Measurements from ENCODE around the gene MRM2.

DNA sequence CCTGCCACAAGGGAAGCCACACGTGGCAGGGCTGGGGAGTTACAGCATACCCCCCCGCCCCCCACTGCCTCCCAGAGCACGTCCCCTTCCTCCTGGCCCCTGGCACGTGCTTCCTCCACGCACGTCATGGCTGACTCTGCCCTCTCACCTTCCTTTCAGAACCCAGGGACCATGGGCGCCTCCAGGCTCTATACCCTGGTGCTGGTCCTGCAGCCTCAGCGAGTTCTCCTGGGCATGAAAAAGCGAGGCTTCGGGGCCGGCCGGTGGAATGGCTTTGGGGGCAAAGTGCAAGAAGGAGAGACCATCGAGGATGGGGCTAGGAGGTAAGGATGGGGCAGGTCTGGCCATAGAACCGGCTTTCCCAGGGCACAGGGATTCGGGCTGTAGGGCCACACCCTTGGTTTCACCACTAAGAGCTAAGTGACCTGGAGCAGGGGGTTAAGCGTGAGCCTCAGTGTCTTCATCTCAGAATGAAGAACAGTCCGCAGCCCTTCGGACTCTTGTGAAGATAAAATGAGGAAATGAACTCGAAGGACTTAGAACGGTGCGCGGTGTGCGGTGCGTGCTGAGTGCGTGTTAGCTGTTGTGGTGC lies 2.5 kb upstream of the MRM2 start:
- TF ChIP-seq, protein P1, sequence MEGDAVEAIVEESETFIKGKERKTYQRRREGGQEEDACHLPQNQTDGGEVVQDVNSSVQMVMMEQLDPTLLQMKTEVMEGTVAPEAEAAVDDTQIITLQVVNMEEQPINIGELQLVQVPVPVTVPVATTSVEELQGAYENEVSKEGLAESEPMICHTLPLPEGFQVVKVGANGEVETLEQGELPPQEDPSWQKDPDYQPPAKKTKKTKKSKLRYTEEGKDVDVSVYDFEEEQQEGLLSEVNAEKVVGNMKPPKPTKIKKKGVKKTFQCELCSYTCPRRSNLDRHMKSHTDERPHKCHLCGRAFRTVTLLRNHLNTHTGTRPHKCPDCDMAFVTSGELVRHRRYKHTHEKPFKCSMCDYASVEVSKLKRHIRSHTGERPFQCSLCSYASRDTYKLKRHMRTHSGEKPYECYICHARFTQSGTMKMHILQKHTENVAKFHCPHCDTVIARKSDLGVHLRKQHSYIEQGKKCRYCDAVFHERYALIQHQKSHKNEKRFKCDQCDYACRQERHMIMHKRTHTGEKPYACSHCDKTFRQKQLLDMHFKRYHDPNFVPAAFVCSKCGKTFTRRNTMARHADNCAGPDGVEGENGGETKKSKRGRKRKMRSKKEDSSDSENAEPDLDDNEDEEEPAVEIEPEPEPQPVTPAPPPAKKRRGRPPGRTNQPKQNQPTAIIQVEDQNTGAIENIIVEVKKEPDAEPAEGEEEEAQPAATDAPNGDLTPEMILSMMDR (IDR thresholded peaks at IDR 0.05): no peak
- TF ChIP-seq, protein P2, sequence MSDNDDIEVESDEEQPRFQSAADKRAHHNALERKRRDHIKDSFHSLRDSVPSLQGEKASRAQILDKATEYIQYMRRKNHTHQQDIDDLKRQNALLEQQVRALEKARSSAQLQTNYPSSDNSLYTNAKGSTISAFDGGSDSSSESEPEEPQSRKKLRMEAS (IDR thresholded peaks at IDR 0.05): no peak
- TF ChIP-seq, protein P3, sequence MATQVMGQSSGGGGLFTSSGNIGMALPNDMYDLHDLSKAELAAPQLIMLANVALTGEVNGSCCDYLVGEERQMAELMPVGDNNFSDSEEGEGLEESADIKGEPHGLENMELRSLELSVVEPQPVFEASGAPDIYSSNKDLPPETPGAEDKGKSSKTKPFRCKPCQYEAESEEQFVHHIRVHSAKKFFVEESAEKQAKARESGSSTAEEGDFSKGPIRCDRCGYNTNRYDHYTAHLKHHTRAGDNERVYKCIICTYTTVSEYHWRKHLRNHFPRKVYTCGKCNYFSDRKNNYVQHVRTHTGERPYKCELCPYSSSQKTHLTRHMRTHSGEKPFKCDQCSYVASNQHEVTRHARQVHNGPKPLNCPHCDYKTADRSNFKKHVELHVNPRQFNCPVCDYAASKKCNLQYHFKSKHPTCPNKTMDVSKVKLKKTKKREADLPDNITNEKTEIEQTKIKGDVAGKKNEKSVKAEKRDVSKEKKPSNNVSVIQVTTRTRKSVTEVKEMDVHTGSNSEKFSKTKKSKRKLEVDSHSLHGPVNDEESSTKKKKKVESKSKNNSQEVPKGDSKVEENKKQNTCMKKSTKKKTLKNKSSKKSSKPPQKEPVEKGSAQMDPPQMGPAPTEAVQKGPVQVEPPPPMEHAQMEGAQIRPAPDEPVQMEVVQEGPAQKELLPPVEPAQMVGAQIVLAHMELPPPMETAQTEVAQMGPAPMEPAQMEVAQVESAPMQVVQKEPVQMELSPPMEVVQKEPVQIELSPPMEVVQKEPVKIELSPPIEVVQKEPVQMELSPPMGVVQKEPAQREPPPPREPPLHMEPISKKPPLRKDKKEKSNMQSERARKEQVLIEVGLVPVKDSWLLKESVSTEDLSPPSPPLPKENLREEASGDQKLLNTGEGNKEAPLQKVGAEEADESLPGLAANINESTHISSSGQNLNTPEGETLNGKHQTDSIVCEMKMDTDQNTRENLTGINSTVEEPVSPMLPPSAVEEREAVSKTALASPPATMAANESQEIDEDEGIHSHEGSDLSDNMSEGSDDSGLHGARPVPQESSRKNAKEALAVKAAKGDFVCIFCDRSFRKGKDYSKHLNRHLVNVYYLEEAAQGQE (IDR thresholded peaks at IDR 0.05): no peak
- no peak for TF ChIP-seq POLR2AphosphoS2 (conservative IDR thresholded peaks at IDR 0.05; ENCODE audit: low read length)
- no peak for TF ChIP-seq EHMT2 (IDR thresholded peaks at IDR 0.05; ENCODE audit: low read depth)
- TF ChIP-seq NR3C1 (IDR thresholded peaks at IDR 0.05): no peak
- TF ChIP-seq POLR2A (IDR thresholded peaks at IDR 0.05; ENCODE audit: low read length): no peak
- no peak for TF ChIP-seq CBX8 (IDR thresholded peaks at IDR 0.05)
- TF ChIP-seq, protein P4, sequence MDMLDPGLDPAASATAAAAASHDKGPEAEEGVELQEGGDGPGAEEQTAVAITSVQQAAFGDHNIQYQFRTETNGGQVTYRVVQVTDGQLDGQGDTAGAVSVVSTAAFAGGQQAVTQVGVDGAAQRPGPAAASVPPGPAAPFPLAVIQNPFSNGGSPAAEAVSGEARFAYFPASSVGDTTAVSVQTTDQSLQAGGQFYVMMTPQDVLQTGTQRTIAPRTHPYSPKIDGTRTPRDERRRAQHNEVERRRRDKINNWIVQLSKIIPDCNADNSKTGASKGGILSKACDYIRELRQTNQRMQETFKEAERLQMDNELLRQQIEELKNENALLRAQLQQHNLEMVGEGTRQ (IDR thresholded peaks at IDR 0.05): no peak
- no peak for TF ChIP-seq SREBF2 (IDR thresholded peaks at IDR 0.05)
- no peak for TF ChIP-seq MAFK (IDR thresholded peaks at IDR 0.05; ENCODE audit: partially characterized antibody)
- no peak for TF ChIP-seq NPAS2 (CRISPR knock-in tag; IDR thresholded peaks at IDR 0.05; ENCODE audit: borderline replicate concordance)
- TF ChIP-seq HOXB13 (CRISPR knock-in tag; IDR thresholded peaks at IDR 0.05; ENCODE audit: low read depth): no peak

All from A549 (cell line).